Liver (tissue), 9 donors: ENCODE results near the gene CNR1. TPM values are rescaled to one million over a fixed set of nuclear protein-coding genes. Genes with fewer than 3 reads are reported as not detected.

Experiments used
- DNase-seq: peaks from one replicate; pipeline ENCODE4 v3.0.0-alpha.2; 2017; ENCODE audit warnings: low spot score
- H3K27ac ChIP-seq, 2 donors: one replicate each; pipeline ENCODE4 v1.7.0; 2013; ENCODE audit warnings: inconsistent platforms in 2 of 2, low read length in 2 of 2, control low read depth in 1 of 2, low read depth in 1 of 2, mild to moderate bottlenecking in 1 of 2
- H3K27me3 ChIP-seq, 4 donors: one replicate each; pipeline versions ENCODE4 v1.6.1 to v1.7.0; 2013; ENCODE audit warnings: low read length in 3 of 4, inconsistent platforms in 1 of 4, mild to moderate bottlenecking in 1 of 4, moderate library complexity in 1 of 4; ENCODE audit not compliant: control insufficient read depth in 4 of 4, insufficient read depth in 4 of 4
- H3K36me3 ChIP-seq, 4 donors: one replicate each; pipeline versions ENCODE4 v1.6.1 to v1.7.0; 2013; ENCODE audit warnings: low read length in 3 of 4, mild to moderate bottlenecking in 3 of 4, low read depth in 1 of 4, moderate library complexity in 1 of 4; ENCODE audit not compliant: control insufficient read depth in 4 of 4, insufficient read depth in 3 of 4
- H3K4me1 ChIP-seq, 4 donors: one replicate each; pipeline versions ENCODE4 v1.6.1 to v1.7.0; 2013; ENCODE audit warnings: low read length in 3 of 4, mild to moderate bottlenecking in 3 of 4, moderate library complexity in 1 of 4; ENCODE audit not compliant: control insufficient read depth in 4 of 4, insufficient read depth in 4 of 4
- H3K4me3 ChIP-seq, 3 donors: one replicate each; pipeline versions ENCODE4 v1.6.1 to v1.7.0; 2013; ENCODE audit warnings: low read length in 3 of 3, control low read depth in 1 of 3, low read depth in 1 of 3, mild to moderate bottlenecking in 1 of 3
- H3K9ac ChIP-seq, 2 donors: one replicate each; pipeline ENCODE4 v1.7.0; 2013; ENCODE audit warnings: low read length in 2 of 2, mild to moderate bottlenecking in 2 of 2, moderate library complexity in 2 of 2, control low read depth in 1 of 2, low read depth in 1 of 2
- H3K9me3 ChIP-seq, 4 donors: one replicate each; pipeline versions ENCODE4 v1.6.1 to v1.7.0; 2013; ENCODE audit warnings: low read length in 3 of 4; ENCODE audit not compliant: control insufficient read depth in 4 of 4
- EGR1 ChIP-seq, 2 donors: IDR thresholded peaks; 2 replicates each; pipeline ENCODE4 v1.6.1; 2016 to 2018; ENCODE audit warnings: antibody characterized with exemption in 2 of 2, low read depth in 2 of 2
- FOXA1 ChIP-seq: IDR thresholded peaks from 2 replicates; pipeline ENCODE4 v1.6.1; 2016; ENCODE audit warnings: antibody characterized with exemption
- HNF4G ChIP-seq: IDR thresholded peaks from 2 replicates; pipeline ENCODE4 v1.6.1; 2016; ENCODE audit warnings: antibody characterized with exemption
- JUND ChIP-seq, 2 donors: IDR thresholded peaks; 2 replicates each; pipeline ENCODE4 v1.6.1; 2016; ENCODE audit warnings: antibody characterized with exemption in 2 of 2
- MAX ChIP-seq: IDR thresholded peaks from 2 replicates; pipeline ENCODE4 v1.6.1; 2016; ENCODE audit warnings: antibody characterized with exemption
- NR2F2 ChIP-seq: IDR thresholded peaks from 2 replicates; pipeline ENCODE4 v1.6.1; 2016; ENCODE audit warnings: antibody characterized with exemption
- RAD21 ChIP-seq, 2 donors: IDR thresholded peaks; 2 replicates each; pipeline ENCODE4 v1.6.1; 2016; ENCODE audit warnings: antibody characterized with exemption in 2 of 2, mild to moderate bottlenecking in 2 of 2
- REST ChIP-seq: IDR thresholded peaks from 2 replicates; pipeline ENCODE4 v1.6.1; 2016; ENCODE audit warnings: antibody characterized with exemption, mild to moderate bottlenecking
- RXRA ChIP-seq, 2 donors: IDR thresholded peaks; 2 replicates each; pipeline ENCODE4 v1.6.1; 2017 to 2018; ENCODE audit warnings: antibody characterized with exemption in 2 of 2, mild to moderate bottlenecking in 1 of 2
- SP1 ChIP-seq: IDR thresholded peaks from 2 replicates; pipeline ENCODE4 v1.6.1; 2018; ENCODE audit warnings: antibody characterized with exemption, mild to moderate bottlenecking
- TAF1 ChIP-seq: conservative IDR thresholded peaks from 2 replicates; pipeline ENCODE4 v1.6.1; 2016; ENCODE audit warnings: antibody characterized with exemption, mild to moderate bottlenecking
- YY1 ChIP-seq: IDR thresholded peaks from 2 replicates; pipeline ENCODE4 v1.6.1; 2016; ENCODE audit warnings: antibody characterized with exemption, mild to moderate bottlenecking
- ZBTB33 ChIP-seq: IDR thresholded peaks from 2 replicates; pipeline ENCODE4 v1.6.1; 2016; ENCODE audit warnings: antibody characterized with exemption
- WGBS: extraction: QIAGEN DNeasy Blood & Tissue Kit; methylation state at CpG from one replicate; pipeline ENCODE4 v1.1.7; 2013; 5-methylcytosine and 5-hydroxymethylcytosine counted together
- polyA plus RNA-seq, 2 donors: library from polyadenylated mRNA; stranded (reverse) in 1 of 2; unstranded in 1 of 2; fragments of 200-250 nt in 1 of 2; fragments of >200 nt in 1 of 2; fragmentation: Nextera tagmentation in 1 of 2; extraction: Ambion mirVana in 1 of 2; gene quantifications; one replicate each; pipeline versions ENCODE4 v1.2.1 to v1.2.3, GENCODE V29; 2013 to 2015
- total RNA-seq, 2 donors: library from RNA; depleted of rRNA; stranded (reverse); fragments of >200 nt; gene quantifications; one replicate each; pipeline ENCODE4 v1.2.3, GENCODE V29; 2014
- TF ChIP-seq, protein P1 (sequence below): IDR thresholded peaks from 2 replicates; pipeline ENCODE4 v1.6.1; 2016; ENCODE audit warnings: antibody characterized with exemption
- TF ChIP-seq, protein P2 (sequence below): fragments of 150-350 bp; IDR thresholded peaks from 2 replicates; pipeline ENCODE4 v1.5.1; 2017; ENCODE audit warnings: improper control_type of control experiment, low read depth, low read length; ENCODE audit not compliant: missing input control
- donor health status: healthy.
- donor health status: healthy.
- donor health status: healthy.
- donor health status: healthy.
- donor health status: healthy.

Gene CNR1
- total and polyA plus RNA-seq, 4 donors: 0.04 to 0.67 (median 0.13) TPM

GRCh38 chr6:88115307-88115706 lies 50.8 kb downstream of the CNR1 start:
- DNase-seq: no peak
- Histone ChIP-seq H3K4me3 (no peak overlapping the region), H3K9ac (no peak overlapping the region), H3K9me3 (no peaks in the 10 kb centered on the region), H3K27ac (no peak overlapping the region), H3K36me3 (no peaks in the 10 kb centered on the region), H3K4me1 (no peaks in the 10 kb centered on the region), H3K27me3 (no peaks in the 10 kb centered on the region)
- WGBS: 41% methylated on average over 2 of the region's 2 CpGs
- TF ChIP-seq RXRA (IDR thresholded peaks at IDR 0.05) (no peak), REST (no peak), TAF1 (no peak), NR2F2 (no peak)
- TF ChIP-seq, protein P1, sequence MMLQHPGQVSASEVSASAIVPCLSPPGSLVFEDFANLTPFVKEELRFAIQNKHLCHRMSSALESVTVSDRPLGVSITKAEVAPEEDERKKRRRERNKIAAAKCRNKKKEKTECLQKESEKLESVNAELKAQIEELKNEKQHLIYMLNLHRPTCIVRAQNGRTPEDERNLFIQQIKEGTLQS: no peak

DNA sequence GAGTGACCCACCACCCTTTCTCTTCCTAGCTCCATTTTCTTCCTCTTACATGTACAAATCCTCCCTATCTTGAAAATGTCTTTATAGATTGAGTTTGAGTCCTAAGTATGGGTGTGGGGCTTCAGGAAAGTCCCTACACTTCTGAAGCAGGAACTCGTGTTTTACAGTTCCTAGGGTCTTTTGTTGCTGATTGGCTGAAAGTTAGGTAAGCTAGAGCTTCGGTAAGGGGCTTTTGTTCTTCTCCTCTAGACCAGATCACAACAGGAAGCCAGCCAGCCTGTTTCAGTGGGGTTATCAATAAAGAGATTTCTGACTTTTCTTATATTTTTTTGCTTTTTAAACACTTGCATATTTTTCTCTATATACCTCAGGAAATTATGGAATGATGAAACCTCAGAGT lies 51.3 kb downstream of the CNR1 start:
- H3K27ac ChIP-seq: no peak overlapping the region

More for the DNA sequence above, 51.3 kb downstream of the CNR1 start:
- TF ChIP-seq EGR1 (IDR thresholded peaks at IDR 0.05; ENCODE audit: low read depth in 2 of 2) (no peak), NR2F2 (no peak), JUND (IDR thresholded peaks at IDR 0.05) (no peak), YY1 (no peak), MAX (no peak), ZBTB33 (no peak), RAD21 (IDR thresholded peaks at IDR 0.05) (no peak), SP1 (no peak), RXRA (IDR thresholded peaks at IDR 0.05) (no peak), REST (no peak), HNF4G (no peak), FOXA1 (no peak)
- TF ChIP-seq, protein P1: no peak
- TF ChIP-seq, protein P2, sequence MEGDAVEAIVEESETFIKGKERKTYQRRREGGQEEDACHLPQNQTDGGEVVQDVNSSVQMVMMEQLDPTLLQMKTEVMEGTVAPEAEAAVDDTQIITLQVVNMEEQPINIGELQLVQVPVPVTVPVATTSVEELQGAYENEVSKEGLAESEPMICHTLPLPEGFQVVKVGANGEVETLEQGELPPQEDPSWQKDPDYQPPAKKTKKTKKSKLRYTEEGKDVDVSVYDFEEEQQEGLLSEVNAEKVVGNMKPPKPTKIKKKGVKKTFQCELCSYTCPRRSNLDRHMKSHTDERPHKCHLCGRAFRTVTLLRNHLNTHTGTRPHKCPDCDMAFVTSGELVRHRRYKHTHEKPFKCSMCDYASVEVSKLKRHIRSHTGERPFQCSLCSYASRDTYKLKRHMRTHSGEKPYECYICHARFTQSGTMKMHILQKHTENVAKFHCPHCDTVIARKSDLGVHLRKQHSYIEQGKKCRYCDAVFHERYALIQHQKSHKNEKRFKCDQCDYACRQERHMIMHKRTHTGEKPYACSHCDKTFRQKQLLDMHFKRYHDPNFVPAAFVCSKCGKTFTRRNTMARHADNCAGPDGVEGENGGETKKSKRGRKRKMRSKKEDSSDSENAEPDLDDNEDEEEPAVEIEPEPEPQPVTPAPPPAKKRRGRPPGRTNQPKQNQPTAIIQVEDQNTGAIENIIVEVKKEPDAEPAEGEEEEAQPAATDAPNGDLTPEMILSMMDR: no peak
- H3K36me3 ChIP-seq: no peaks in the 10 kb centered on the region
- H3K9ac ChIP-seq: no peak overlapping the region
- no peak for DNase-seq
- no peaks in the 10 kb centered on the region for H3K27me3 ChIP-seq
- H3K4me1 ChIP-seq: no peaks in the 10 kb centered on the region
- H3K4me3 ChIP-seq: no peak overlapping the region
- 29% methylated on average over 2 of the region's 2 CpGs for WGBS
- no peaks in the 10 kb centered on the region for H3K9me3 ChIP-seq
